Measurements from ENCODE around the gene DYNLRB1.
"Not testable (repeated sequence)": the region's sequence is repeated elsewhere in the genome, so short reads cannot be mapped to it uniquely, and the experiment has no call there.

The DYNLRB1 gene

GRCh38 chr20:34493646-34494045 is 22.6 kb upstream of the DYNLRB1 start:
- no peak for TF ChIP-seq CTCF (conservative IDR thresholded peaks at IDR 0.05; ENCODE audit: low read length)
- TF ChIP-seq EZH2phosphoT487 (IDR thresholded peaks at IDR 0.05; ENCODE audit: borderline replicate concordance), result no peak
- Histone ChIP-seq H3K9ac (ENCODE audit: low read depth, low read length, poor library complexity, severe bottlenecking) (no peak overlapping the region), H3K4me2 (ENCODE audit: low read depth, low read length, poor library complexity, severe bottlenecking) (no peak overlapping the region), H3K9me3 (ENCODE audit: insufficient read depth, low read depth, low read length) (peaks cover 9% of the 10 kb centered on the region; the same call in 1 of the 2 replicates), H3K9me2 (replicated peaks; ENCODE audit: low read depth, low read length) (no peaks in the 10 kb centered on the region), H3F3A (ENCODE audit: low read depth) (no peaks in the 10 kb centered on the region), H3K36me3 (ENCODE audit: insufficient read depth, low read length) (peaks cover 77% of the 10 kb centered on the region; the same call in 1 of the 2 replicates), H3K79me2 (ENCODE audit: insufficient read depth, low read length) (peaks cover 6% of the 10 kb centered on the region; the same call in 1 of the 2 replicates), H3K27me3 (ENCODE audit: insufficient read depth, low read length, poor library complexity, severe bottlenecking) (no peaks in the 10 kb centered on the region), H2AFZ (ENCODE audit: low read length) (no peak overlapping the region), H3K4me3 (ENCODE audit: low read length, poor library complexity, severe bottlenecking) (no peak overlapping the region), H3K4me1 (ENCODE audit: insufficient read depth, low read length, poor library complexity, severe bottlenecking) (no peaks in the 10 kb centered on the region), H4K20me1 (ENCODE audit: insufficient read depth, low read length, poor library complexity, severe bottlenecking) (no peaks in the 10 kb centered on the region)

- TF ChIP-seq EZH2phosphoT487 (IDR thresholded peaks at IDR 0.05; ENCODE audit: borderline replicate concordance), result no peak
- no peak for TF ChIP-seq CTCF (conservative IDR thresholded peaks at IDR 0.05; ENCODE audit: low read length)
- H3K79me2 ChIP-seq (ENCODE audit: insufficient read depth, low read length), result peaks cover 6% of the 10 kb centered on the region; the same call in 1 of the 2 replicates
- H3K4me2 ChIP-seq (ENCODE audit: low read depth, low read length, poor library complexity, severe bottlenecking), result no peak overlapping the region
- no peaks in the 10 kb centered on the region for H3K9me2 ChIP-seq (replicated peaks; ENCODE audit: low read depth, low read length)
- no peak overlapping the region for H2AFZ ChIP-seq (ENCODE audit: low read length)
- no peaks in the 10 kb centered on the region for H3K4me1 ChIP-seq (ENCODE audit: insufficient read depth, low read length, poor library complexity, severe bottlenecking)
- no peak overlapping the region for H3K4me3 ChIP-seq (ENCODE audit: low read length, poor library complexity, severe bottlenecking)
- no peaks in the 10 kb centered on the region for H3K27me3 ChIP-seq (ENCODE audit: insufficient read depth, low read length, poor library complexity, severe bottlenecking)
- H3K9ac ChIP-seq (ENCODE audit: low read depth, low read length, poor library complexity, severe bottlenecking), result no peak overlapping the region
- H3K9me3 ChIP-seq (ENCODE audit: insufficient read depth, low read depth, low read length), result peaks cover 9% of the 10 kb centered on the region; the same call in 1 of the 2 replicates
- H4K20me1 ChIP-seq (ENCODE audit: insufficient read depth, low read length, poor library complexity, severe bottlenecking), result no peaks in the 10 kb centered on the region
- H3F3A ChIP-seq (ENCODE audit: low read depth), result no peaks in the 10 kb centered on the region
- peaks cover 65% of the 10 kb centered on the region; the same call in 1 of the 2 replicates for H3K36me3 ChIP-seq (ENCODE audit: insufficient read depth, low read length)
Observed at GRCh38 chr20:34495307-34495706, 20.9 kb upstream of the DYNLRB1 start.

GRCh38 chr20:34495916-34496315 is 20.3 kb upstream of the DYNLRB1 start:
- Histone ChIP-seq H3K9me3 (ENCODE audit: insufficient read depth, low read depth, low read length) (peaks cover 12% of the 10 kb centered on the region), H3K27me3 (ENCODE audit: insufficient read depth, low read length, poor library complexity, severe bottlenecking) (no peaks in the 10 kb centered on the region), H4K20me1 (ENCODE audit: insufficient read depth, low read length, poor library complexity, severe bottlenecking) (no peaks in the 10 kb centered on the region), H3K9ac (ENCODE audit: low read depth, low read length, poor library complexity, severe bottlenecking) (no peak overlapping the region), H3K79me2 (ENCODE audit: insufficient read depth, low read length) (peaks cover 6% of the 10 kb centered on the region; the same call in 1 of the 2 replicates), H3K4me3 (ENCODE audit: low read length, poor library complexity, severe bottlenecking) (no peak overlapping the region), H3F3A (ENCODE audit: low read depth) (no peaks in the 10 kb centered on the region), H3K36me3 (ENCODE audit: insufficient read depth, low read length) (peaks cover 65% of the 10 kb centered on the region; the same call in 1 of the 2 replicates), H3K9me2 (replicated peaks; ENCODE audit: low read depth, low read length) (no peaks in the 10 kb centered on the region), H3K4me1 (ENCODE audit: insufficient read depth, low read length, poor library complexity, severe bottlenecking) (no peaks in the 10 kb centered on the region), H2AFZ (ENCODE audit: low read length) (no peak overlapping the region), H3K4me2 (ENCODE audit: low read depth, low read length, poor library complexity, severe bottlenecking) (no peak overlapping the region)
- TF ChIP-seq CTCF (conservative IDR thresholded peaks at IDR 0.05; ENCODE audit: low read length) (no peak), EZH2phosphoT487 (IDR thresholded peaks at IDR 0.05; ENCODE audit: borderline replicate concordance) (no peak)

- H3K9me3 ChIP-seq (ENCODE audit: insufficient read depth, low read depth, low read length), result peaks cover 12% of the 10 kb centered on the region
- H3K4me1 ChIP-seq (ENCODE audit: insufficient read depth, low read length, poor library complexity, severe bottlenecking); H4K20me1 ChIP-seq (ENCODE audit: insufficient read depth, low read length, poor library complexity, severe bottlenecking); H3F3A ChIP-seq (ENCODE audit: low read depth); H3K9ac ChIP-seq (ENCODE audit: low read depth, low read length, poor library complexity, severe bottlenecking); H3K79me2 ChIP-seq (ENCODE audit: insufficient read depth, low read length); H3K9me2 ChIP-seq (replicated peaks; ENCODE audit: low read depth, low read length); H3K4me3 ChIP-seq (ENCODE audit: low read length, poor library complexity, severe bottlenecking); H2AFZ ChIP-seq (ENCODE audit: low read length); H3K27me3 ChIP-seq (ENCODE audit: insufficient read depth, low read length, poor library complexity, severe bottlenecking); H3K4me2 ChIP-seq (ENCODE audit: low read depth, low read length, poor library complexity, severe bottlenecking): not testable (repeated sequence)
- peaks cover 67% of the 10 kb centered on the region; the same call in 1 of the 2 replicates for H3K36me3 ChIP-seq (ENCODE audit: insufficient read depth, low read length)
Observed at GRCh38 chr20:34497596-34497995, 18.6 kb upstream of the DYNLRB1 start.

All from Loucy (cell line).